22Rv1 (cell line): ENCODE data around the gene PNKP.

ENCODE experiments used
- H3K27ac ChIP-seq: fragments of 450-650 bp; 2 replicates; pipeline ENCODE4 v1.5.1; 2017
- ZFX ChIP-seq: fragments of 450-650 bp; IDR thresholded peaks from 2 replicates; pipeline ENCODE4 v1.6.1; 2017; ENCODE audit warnings: antibody characterized with exemption, borderline replicate concordance
- TF ChIP-seq, protein P1 (sequence below): fragments of 450-650 bp; IDR thresholded peaks from 2 replicates; pipeline ENCODE4 v1.5.1; 2017; ENCODE audit warnings: mild to moderate bottlenecking

Gene PNKP

DNA sequence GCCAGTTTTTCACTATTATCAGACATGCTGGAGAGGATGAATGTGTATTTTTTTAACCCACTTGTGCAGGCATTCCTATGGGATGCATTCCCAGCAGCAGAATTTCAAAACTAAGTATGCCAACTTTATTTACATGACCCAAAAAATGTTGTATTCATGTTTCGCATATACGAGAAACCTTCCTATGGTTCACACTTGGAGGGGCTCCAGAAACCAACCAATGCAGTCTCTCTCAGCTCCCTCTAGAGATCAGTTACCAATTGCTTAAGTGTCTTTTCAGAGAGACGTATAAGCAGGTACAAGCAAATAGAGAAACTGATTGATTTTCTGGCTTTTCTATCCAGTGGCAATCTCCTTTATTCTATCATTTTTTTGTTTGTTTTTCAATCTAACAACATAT, 22.0 kb downstream of the PNKP start:
- H3K27ac ChIP-seq: no peak overlapping the region
- TF ChIP-seq, protein P1, sequence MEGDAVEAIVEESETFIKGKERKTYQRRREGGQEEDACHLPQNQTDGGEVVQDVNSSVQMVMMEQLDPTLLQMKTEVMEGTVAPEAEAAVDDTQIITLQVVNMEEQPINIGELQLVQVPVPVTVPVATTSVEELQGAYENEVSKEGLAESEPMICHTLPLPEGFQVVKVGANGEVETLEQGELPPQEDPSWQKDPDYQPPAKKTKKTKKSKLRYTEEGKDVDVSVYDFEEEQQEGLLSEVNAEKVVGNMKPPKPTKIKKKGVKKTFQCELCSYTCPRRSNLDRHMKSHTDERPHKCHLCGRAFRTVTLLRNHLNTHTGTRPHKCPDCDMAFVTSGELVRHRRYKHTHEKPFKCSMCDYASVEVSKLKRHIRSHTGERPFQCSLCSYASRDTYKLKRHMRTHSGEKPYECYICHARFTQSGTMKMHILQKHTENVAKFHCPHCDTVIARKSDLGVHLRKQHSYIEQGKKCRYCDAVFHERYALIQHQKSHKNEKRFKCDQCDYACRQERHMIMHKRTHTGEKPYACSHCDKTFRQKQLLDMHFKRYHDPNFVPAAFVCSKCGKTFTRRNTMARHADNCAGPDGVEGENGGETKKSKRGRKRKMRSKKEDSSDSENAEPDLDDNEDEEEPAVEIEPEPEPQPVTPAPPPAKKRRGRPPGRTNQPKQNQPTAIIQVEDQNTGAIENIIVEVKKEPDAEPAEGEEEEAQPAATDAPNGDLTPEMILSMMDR: no peak
- no peak for TF ChIP-seq ZFX

DNA sequence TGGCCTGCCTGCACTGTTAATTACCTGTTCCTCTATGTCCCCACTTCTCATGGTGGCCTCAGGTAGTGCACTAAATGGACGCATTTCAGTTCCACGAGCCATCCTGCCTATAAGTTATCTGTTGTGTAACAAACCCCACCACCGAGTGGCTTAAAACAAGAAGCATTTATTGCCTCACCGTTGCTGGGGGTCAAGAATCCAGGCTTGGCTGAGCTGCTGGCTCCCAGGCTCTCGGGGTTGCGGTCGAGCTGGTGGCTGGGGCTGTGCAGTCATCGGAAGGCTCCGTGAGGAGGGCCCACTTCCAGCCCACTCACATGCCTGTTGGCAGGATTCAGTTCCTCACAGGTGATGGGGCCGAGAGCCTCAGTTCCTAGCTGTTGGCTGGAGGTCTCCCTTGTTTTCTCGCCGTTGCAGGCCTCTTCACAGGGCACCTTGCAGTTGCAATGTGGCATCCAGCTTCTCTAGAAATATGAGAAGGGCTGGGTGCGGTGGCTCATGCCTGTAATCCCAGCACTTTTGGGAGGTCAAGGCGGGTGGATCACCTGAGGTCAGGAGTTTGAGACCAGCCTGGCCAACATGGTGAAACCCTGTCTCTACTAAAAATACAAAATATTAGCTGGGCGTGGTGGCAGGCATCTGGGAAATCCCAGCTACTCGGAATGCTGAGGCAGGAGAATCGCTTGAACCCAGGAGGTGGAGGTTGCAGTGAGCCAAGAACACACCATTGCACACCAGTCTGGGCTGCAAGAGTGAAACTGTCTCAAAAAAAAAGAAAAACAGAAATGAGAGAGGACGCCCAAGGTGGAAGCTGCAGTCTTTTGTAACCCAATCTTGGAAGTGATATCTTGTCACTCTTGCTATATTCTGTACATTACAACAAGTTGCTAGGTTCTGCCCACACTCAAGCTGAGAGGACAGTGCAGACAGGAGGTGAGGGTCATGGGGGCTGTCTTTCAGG, 23.0 kb downstream of the PNKP start:
- H3K27ac ChIP-seq: no peak overlapping the region
- TF ChIP-seq, protein P1: no peak
- no peak for TF ChIP-seq ZFX

DNA sequence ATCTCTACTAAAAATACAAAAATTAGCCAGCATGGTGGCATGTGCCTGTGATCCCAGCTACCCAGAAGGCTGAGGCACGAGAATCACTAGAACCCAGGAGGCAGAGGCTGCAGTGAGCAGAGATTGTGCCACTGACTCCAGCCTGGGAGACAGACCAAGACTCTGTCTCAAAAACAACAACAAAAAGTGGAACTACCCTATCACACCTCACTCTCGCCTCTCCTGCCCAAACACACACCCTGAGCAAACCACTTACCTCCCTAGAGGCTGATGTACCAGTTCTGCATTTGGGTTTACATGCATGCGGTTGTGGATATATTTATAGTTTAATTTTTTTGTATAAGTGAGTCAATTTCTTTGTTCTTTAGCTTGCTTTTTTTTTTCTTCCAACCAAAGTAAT, 24.1 kb downstream of the PNKP start:
- TF ChIP-seq ZFX: no peak
- TF ChIP-seq, protein P1: no peak
- H3K27ac ChIP-seq: no peak overlapping the region

DNA sequence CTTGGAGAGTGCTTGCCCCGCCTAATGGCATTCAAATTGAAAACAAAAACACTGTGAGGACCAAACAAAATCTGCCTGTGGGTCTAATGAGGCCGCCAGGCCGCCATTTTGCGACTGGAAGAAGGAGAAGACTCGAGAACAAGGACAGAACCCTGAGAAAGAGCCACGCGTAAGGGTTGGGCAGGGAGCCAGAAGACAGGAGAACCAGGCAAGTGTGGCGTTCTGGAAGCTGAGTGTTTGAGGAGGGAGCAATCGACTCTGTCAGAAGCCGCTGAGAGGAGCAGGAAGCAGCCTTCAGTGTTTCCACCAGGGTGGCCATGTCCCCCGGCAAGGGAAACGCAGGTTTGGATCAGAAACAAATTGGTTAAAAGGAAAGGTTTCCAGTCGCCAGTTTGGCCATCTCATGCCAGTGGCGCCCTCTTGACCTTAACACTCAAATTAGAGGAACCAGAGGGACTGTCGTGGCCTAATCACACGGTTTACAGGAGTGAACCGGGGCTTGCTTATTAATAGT, 26.6 kb downstream of the PNKP start:
- TF ChIP-seq, protein P1: no peak
- no peak for TF ChIP-seq ZFX
- H3K27ac ChIP-seq: no peak overlapping the region

DNA sequence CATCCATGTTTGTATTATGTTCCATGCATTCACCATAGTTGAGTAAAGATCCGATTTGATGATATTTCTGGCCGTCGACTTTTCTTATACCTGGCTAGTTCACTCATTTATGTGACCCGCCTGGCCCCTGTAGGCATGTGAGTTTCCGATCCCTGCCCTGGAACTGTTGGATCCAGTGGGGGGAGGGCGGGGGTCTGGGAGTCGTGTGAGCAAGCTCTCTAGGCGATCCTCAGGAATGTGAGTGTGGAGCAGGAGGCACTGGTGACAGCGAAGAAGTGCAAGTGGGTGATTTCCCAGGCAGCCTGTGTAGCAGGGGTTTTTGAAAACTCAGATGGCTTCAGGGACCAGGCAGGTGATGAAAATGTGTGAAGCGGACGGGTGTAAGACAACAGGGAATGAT, 27.1 kb downstream of the PNKP start:
- TF ChIP-seq, protein P1: no peak
- TF ChIP-seq ZFX: no peak
- H3K27ac ChIP-seq: no peak overlapping the region

DNA sequence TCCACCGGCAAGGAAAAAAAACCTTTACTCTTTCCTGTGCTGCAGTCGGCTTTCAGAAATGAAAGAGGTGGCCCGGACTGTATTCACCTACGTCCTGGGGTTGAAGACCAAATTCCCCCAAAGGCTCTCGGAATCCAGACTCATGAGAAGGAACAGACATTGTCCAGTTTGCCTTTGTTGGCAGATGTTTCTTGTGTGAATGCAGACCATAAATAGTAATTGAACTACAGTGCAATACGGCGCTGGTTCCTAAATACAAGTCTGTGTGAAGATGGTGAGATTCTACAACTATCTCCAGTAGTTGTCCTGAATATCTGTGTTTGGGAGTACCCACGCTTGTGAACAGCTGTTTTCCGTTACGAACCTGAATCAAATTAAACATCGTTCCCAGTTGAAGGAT, 27.7 kb downstream of the PNKP start:
- 0 out of 2 replicates have a peak overlapping the region, but pooled peaks have one; percentile 7 for H3K27ac ChIP-seq
- TF ChIP-seq, protein P1: no peak
- TF ChIP-seq ZFX: no peak
